ENCODE results near the gene IRAK4.

The IRAK4 gene

DNA sequence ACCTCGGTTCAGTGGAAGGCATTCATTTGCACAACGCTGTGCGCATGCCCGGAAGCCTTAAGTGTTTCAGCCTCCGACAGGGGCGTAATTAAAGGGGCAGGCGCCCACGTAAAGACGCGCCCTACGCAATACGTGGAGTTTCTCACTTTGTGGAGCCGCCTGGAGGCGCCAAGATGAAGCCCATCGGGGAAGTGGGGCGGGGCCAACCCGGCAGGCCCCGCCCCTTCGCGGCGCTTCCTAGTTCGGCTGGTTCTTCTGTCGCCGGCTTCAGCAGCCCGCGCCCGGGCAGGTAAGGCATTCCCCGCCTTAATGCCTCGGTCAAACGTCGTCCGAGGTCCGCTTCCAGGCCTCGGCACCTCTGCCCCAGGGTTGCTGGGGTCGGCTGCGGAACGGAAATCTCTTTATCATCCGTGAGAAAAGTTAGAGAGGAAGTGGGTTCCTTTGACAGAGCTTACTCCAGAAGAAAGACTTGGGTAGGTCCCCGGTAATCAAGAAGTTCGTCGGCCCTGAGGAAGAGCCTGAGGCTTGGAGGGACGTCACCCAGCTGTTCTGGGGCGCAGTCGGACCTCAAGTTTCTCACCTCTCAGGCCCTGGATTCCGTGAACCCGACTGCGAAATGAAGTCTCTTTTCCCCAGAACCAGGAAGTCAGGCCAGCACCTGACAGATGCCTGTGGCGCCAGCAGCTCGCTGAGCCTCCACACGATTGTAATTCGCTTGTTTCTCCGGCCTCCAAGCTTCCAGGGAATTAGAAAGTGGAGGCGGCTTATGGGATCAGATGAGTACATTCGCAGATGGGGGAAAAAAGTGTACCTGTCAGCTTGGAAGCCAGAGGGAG lies at the start of gene IRAK4, which contains the start of gene PUS7L:
IRAK4 (plus strand) TSS at position 224 of the 836 bp plus-strand sequence. CDS start 9,161 bp downstream, outside the sequence.
PUS7L (minus strand) TSS at position 63 of the 836 bp plus-strand sequence. CDS start 3,545 bp downstream, outside the sequence.
- Histone ChIP-seq H3K4me1 (ENCODE audit: control insufficient read depth, insufficient read depth, low read length) (peaks cover 8% of the 10 kb centered on the region), H3K27me3 (ENCODE audit: control insufficient read depth, insufficient read depth, low read length) (no peaks in the 10 kb centered on the region), H3K9ac (ENCODE audit: low read depth, low read length) (peak within 1 kb of the TSS; percentile 71), H3K4me3 (ENCODE audit: low read depth, low read length) (peak within 1 kb of the TSS; percentile 91), H3K36me3 (ENCODE audit: control insufficient read depth, insufficient read depth, low read length) (no peaks in the 10 kb centered on the region), H3K9me3 (ENCODE audit: control insufficient read depth, insufficient read depth, low read length) (no peaks in the 10 kb centered on the region)

DNA sequence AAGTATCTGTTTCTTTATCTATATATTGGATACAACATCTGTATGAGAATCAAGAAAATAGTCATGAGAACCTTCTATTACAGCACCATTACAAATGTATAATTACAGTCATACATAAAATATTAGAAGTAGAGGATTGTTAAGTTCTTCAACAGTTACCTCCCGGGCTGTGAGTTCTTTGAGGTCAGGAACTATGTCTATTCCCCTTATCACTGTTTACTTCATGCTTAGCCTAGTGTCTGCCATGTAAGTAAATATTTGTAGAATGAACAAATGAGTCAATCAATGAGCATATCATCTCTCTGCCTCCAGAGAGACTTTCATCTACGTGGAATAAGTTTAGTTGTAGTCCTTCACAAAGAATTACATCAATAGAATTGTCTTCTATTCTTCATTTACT lies 47.4 kb upstream of the IRAK4 start:
- H3K9me3 ChIP-seq (ENCODE audit: control insufficient read depth, insufficient read depth, low read length), result no peaks in the 10 kb centered on the region
- H3K27me3 ChIP-seq (ENCODE audit: control insufficient read depth, insufficient read depth, low read length), result no peaks in the 10 kb centered on the region
- H3K36me3 ChIP-seq (ENCODE audit: control insufficient read depth, insufficient read depth, low read length), result no peaks in the 10 kb centered on the region
- no peak overlapping the region for H3K4me3 ChIP-seq (ENCODE audit: low read depth, low read length)
- H3K4me1 ChIP-seq (ENCODE audit: control insufficient read depth, insufficient read depth, low read length), result no peaks in the 10 kb centered on the region
- no peak overlapping the region for H3K9ac ChIP-seq (ENCODE audit: low read depth, low read length)

DNA sequence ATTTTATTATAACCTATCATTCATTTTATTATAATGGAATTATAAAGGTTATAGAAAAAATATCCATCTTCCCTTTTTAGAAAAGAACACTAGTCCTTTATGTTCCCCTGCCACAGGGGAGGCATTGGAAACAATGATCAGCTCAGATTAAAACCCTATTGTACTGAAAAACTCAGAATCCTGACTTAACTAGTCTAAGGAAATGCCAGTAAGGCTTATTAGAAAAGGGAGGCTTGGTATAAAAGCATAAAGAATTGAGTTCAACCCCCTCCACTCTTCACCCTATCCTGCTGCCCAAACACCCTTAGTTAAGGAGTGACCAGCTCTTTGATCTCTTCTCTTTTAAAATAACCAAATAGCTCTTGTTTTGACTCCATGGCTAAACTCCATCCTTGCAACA lies 36.1 kb upstream of the IRAK4 start:
- H3K4me3 ChIP-seq (ENCODE audit: low read depth, low read length), result no peak overlapping the region
- H3K27me3 ChIP-seq (ENCODE audit: control insufficient read depth, insufficient read depth, low read length), result no peaks in the 10 kb centered on the region
- no peaks in the 10 kb centered on the region for H3K36me3 ChIP-seq (ENCODE audit: control insufficient read depth, insufficient read depth, low read length)
- no peaks in the 10 kb centered on the region for H3K9me3 ChIP-seq (ENCODE audit: control insufficient read depth, insufficient read depth, low read length)
- no peak overlapping the region for H3K9ac ChIP-seq (ENCODE audit: low read depth, low read length)
- peaks cover 12% of the 10 kb centered on the region for H3K4me1 ChIP-seq (ENCODE audit: control insufficient read depth, insufficient read depth, low read length)

GRCh38 chr12:43723134-43723533 lies 35.6 kb upstream of the IRAK4 start:
- Histone ChIP-seq H3K4me3 (ENCODE audit: low read depth, low read length) (no peak overlapping the region), H3K27me3 (ENCODE audit: control insufficient read depth, insufficient read depth, low read length) (no peaks in the 10 kb centered on the region), H3K9ac (ENCODE audit: low read depth, low read length) (no peak overlapping the region), H3K9me3 (ENCODE audit: control insufficient read depth, insufficient read depth, low read length) (no peaks in the 10 kb centered on the region), H3K4me1 (ENCODE audit: control insufficient read depth, insufficient read depth, low read length) (peaks cover 12% of the 10 kb centered on the region), H3K36me3 (ENCODE audit: control insufficient read depth, insufficient read depth, low read length) (no peaks in the 10 kb centered on the region)

- H3K9ac ChIP-seq (ENCODE audit: low read depth, low read length), result no peak overlapping the region
- H3K36me3 ChIP-seq (ENCODE audit: control insufficient read depth, insufficient read depth, low read length), result no peaks in the 10 kb centered on the region
- no peaks in the 10 kb centered on the region for H3K27me3 ChIP-seq (ENCODE audit: control insufficient read depth, insufficient read depth, low read length)
- H3K9me3 ChIP-seq (ENCODE audit: control insufficient read depth, insufficient read depth, low read length), result no peaks in the 10 kb centered on the region
- H3K4me1 ChIP-seq (ENCODE audit: control insufficient read depth, insufficient read depth, low read length), result peaks cover 5% of the 10 kb centered on the region
- H3K4me3 ChIP-seq (ENCODE audit: low read depth, low read length), result no peak overlapping the region
Measured at GRCh38 chr12:43728117-43728516, 30.6 kb upstream of the IRAK4 start.

- no peak overlapping the region for H3K4me3 ChIP-seq (ENCODE audit: low read depth, low read length)
- H3K36me3 ChIP-seq (ENCODE audit: control insufficient read depth, insufficient read depth, low read length), result no peaks in the 10 kb centered on the region
- no peaks in the 10 kb centered on the region for H3K27me3 ChIP-seq (ENCODE audit: control insufficient read depth, insufficient read depth, low read length)
- no peaks in the 10 kb centered on the region for H3K4me1 ChIP-seq (ENCODE audit: control insufficient read depth, insufficient read depth, low read length)
- no peak overlapping the region for H3K9ac ChIP-seq (ENCODE audit: low read depth, low read length)
- no peaks in the 10 kb centered on the region for H3K9me3 ChIP-seq (ENCODE audit: control insufficient read depth, insufficient read depth, low read length)
Measured at GRCh38 chr12:43728698-43729097, 30.1 kb upstream of the IRAK4 start.

DNA sequence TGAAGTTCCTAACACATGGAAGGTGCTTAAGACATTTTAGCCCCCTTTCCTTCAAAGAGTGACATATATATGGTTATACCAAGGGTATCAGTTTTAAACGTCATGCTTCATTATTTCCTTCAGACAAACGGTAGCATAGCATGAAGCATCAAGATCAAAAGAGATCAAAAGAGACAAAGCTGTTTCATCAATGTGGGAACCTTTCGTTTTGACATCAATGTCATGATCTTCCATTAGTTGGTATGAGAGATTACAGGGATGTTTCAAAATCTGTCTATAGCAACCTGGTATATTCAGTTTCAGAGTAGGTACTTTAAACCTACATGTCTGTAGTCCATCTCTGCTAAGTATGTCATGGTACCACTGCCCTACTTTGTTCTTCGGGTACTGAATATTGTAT lies 28.5 kb upstream of the IRAK4 start:
- H3K4me1 ChIP-seq (ENCODE audit: control insufficient read depth, insufficient read depth, low read length), result no peaks in the 10 kb centered on the region
- H3K9me3 ChIP-seq (ENCODE audit: control insufficient read depth, insufficient read depth, low read length), result no peaks in the 10 kb centered on the region
- H3K36me3 ChIP-seq (ENCODE audit: control insufficient read depth, insufficient read depth, low read length), result no peaks in the 10 kb centered on the region
- H3K4me3 ChIP-seq (ENCODE audit: low read depth, low read length), result no peak overlapping the region
- H3K27me3 ChIP-seq (ENCODE audit: control insufficient read depth, insufficient read depth, low read length), result no peaks in the 10 kb centered on the region
- no peak overlapping the region for H3K9ac ChIP-seq (ENCODE audit: low read depth, low read length)

GRCh38 chr12:43733687-43734086 lies 25.1 kb upstream of the IRAK4 start:
- Histone ChIP-seq H3K9ac (ENCODE audit: low read depth, low read length) (no peak overlapping the region), H3K4me1 (ENCODE audit: control insufficient read depth, insufficient read depth, low read length) (no peaks in the 10 kb centered on the region), H3K9me3 (ENCODE audit: control insufficient read depth, insufficient read depth, low read length) (no peaks in the 10 kb centered on the region), H3K27me3 (ENCODE audit: control insufficient read depth, insufficient read depth, low read length) (no peaks in the 10 kb centered on the region), H3K4me3 (ENCODE audit: low read depth, low read length) (no peak overlapping the region), H3K36me3 (ENCODE audit: control insufficient read depth, insufficient read depth, low read length) (no peaks in the 10 kb centered on the region)

- H3K9ac ChIP-seq (ENCODE audit: low read depth, low read length), result no peak overlapping the region
- no peaks in the 10 kb centered on the region for H3K27me3 ChIP-seq (ENCODE audit: control insufficient read depth, insufficient read depth, low read length)
- no peaks in the 10 kb centered on the region for H3K36me3 ChIP-seq (ENCODE audit: control insufficient read depth, insufficient read depth, low read length)
- H3K4me1 ChIP-seq (ENCODE audit: control insufficient read depth, insufficient read depth, low read length), result no peaks in the 10 kb centered on the region
- H3K9me3 ChIP-seq (ENCODE audit: control insufficient read depth, insufficient read depth, low read length), result no peaks in the 10 kb centered on the region
- H3K4me3 ChIP-seq (ENCODE audit: low read depth, low read length), result no peak overlapping the region
Measured at GRCh38 chr12:43736927-43737440, 21.8 kb upstream of the IRAK4 start.

DNA sequence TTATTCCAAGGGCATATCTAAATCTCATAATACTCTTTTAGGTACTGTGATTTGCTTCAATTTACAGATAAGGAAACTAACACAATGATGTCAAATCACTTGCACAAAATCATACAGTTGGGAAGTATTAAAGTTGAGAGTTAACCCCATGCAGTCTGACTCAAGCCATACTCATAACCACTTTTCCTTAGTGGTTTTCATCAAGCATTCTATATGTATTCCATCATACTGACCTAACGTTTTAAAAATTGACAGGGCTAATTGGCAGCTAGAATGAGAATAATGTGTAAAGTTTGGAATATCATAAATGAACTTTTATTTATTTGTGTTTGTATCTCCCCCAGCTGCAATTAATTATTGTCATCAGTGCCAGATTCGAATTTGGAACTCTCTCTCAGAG lies 21.1 kb upstream of the IRAK4 start:
- no peak overlapping the region for H3K4me3 ChIP-seq (ENCODE audit: low read depth, low read length)
- H3K9me3 ChIP-seq (ENCODE audit: control insufficient read depth, insufficient read depth, low read length), result no peaks in the 10 kb centered on the region
- H3K9ac ChIP-seq (ENCODE audit: low read depth, low read length), result no peak overlapping the region
- no peaks in the 10 kb centered on the region for H3K4me1 ChIP-seq (ENCODE audit: control insufficient read depth, insufficient read depth, low read length)
- no peaks in the 10 kb centered on the region for H3K27me3 ChIP-seq (ENCODE audit: control insufficient read depth, insufficient read depth, low read length)
- no peaks in the 10 kb centered on the region for H3K36me3 ChIP-seq (ENCODE audit: control insufficient read depth, insufficient read depth, low read length)

DNA sequence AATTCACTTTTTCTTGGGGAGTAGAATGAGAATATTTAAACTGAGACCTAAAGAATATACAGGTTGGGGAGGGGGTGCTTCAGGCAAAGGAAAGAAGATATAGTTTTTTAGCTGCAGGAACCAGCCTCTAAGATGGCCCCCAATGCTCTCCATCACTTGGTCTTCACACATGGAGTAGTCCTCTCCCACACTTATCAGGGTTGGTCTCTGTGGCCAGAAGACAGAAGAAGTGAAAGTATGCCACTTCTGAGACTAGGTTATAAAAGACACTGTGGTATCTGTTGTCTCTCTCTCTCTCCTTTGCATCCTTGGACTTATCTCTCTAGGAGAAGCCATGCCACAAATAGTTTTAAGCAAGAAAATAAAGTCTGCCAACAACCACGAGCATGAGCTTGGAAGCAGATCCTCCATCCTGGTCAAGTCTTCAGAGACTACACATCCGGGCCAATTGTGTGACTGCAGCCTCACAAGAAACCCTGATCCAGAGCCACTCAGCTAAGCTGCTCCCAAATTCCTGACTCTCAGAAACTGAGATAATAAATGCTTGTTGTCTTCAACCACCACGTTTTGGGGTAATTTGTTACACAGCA lies 18.1 kb upstream of the IRAK4 start:
- Histone ChIP-seq H3K4me1 (ENCODE audit: control insufficient read depth, insufficient read depth, low read length) (no peaks in the 10 kb centered on the region), H3K4me3 (ENCODE audit: low read depth, low read length) (no peak overlapping the region), H3K9me3 (ENCODE audit: control insufficient read depth, insufficient read depth, low read length) (no peaks in the 10 kb centered on the region), H3K9ac (ENCODE audit: low read depth, low read length) (no peak overlapping the region), H3K27me3 (ENCODE audit: control insufficient read depth, insufficient read depth, low read length) (no peaks in the 10 kb centered on the region), H3K36me3 (ENCODE audit: control insufficient read depth, insufficient read depth, low read length) (no peaks in the 10 kb centered on the region)

DNA sequence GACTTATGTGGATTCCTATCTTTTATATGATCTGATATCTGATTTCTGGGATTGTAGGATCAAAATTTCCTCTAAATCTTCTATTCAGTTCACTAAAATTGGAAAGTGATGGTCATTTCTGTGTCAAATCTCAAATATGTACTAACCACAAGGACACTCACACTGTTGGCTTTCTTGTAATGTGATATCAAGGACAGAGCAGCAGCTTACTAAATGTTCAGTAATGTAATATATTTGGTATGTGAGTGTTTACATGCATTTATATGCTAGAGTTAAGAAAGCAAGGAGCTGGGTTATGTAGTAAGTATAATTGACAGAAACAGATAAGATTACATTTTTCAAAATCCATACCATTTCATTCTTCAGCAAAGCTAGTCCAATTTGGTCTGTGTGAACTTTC lies 16.6 kb upstream of the IRAK4 start:
- Histone ChIP-seq H3K9me3 (ENCODE audit: control insufficient read depth, insufficient read depth, low read length) (no peaks in the 10 kb centered on the region), H3K4me3 (ENCODE audit: low read depth, low read length) (no peak overlapping the region), H3K36me3 (ENCODE audit: control insufficient read depth, insufficient read depth, low read length) (no peaks in the 10 kb centered on the region), H3K27me3 (ENCODE audit: control insufficient read depth, insufficient read depth, low read length) (no peaks in the 10 kb centered on the region), H3K9ac (ENCODE audit: low read depth, low read length) (no peak overlapping the region), H3K4me1 (ENCODE audit: control insufficient read depth, insufficient read depth, low read length) (no peaks in the 10 kb centered on the region)
